HG02798 (cell line): ENCODE results near the gene CAMTA1.

Experiments
- ATAC-seq: cut with Tn5 transposase; IDR thresholded peaks from one replicate; pipeline ENCODE4 v1.9.1; 2021; ENCODE audit warnings: mild to moderate bottlenecking; ENCODE audit not compliant: unreplicated experiment, poor library complexity

The CAMTA1 gene

DNA sequence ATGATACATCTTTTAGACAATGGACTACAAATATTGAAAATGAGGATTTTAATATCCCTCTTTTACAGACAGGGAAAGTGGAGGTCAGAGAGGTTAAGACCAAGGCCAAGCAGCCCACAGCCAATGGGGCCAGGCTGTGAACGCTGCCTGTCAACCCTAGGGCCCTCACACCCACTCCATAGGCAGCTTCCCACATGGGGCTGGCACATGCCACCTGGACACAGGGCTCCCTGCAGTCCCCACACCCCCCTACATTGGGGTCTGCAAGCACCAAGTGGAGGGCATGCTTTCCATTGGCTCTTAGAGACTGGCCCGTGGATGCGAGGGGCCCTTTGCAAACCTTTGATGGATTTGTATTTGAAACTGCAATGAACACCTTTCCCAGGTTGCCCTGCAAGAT, 637.3 kb downstream of the CAMTA1 start:
- ATAC-seq = no peak

GRCh38 chr1:7422966-7423365, 637.7 kb downstream of the CAMTA1 start:
- no peak for ATAC-seq

GRCh38 chr1:7424352-7424890, 639.2 kb downstream of the CAMTA1 start:
- no peak for ATAC-seq

GRCh38 chr1:7425229-7425628, 640.0 kb downstream of the CAMTA1 start:
- no peak for ATAC-seq

GRCh38 chr1:7425771-7426170, 640.5 kb downstream of the CAMTA1 start:
- ATAC-seq = no peak

GRCh38 chr1:7426780-7427604, 641.7 kb downstream of the CAMTA1 start:
- no peak for ATAC-seq

- no peak for ATAC-seq
Measured at GRCh38 chr1:7427605-7428300, 642.5 kb downstream of the CAMTA1 start.

DNA sequence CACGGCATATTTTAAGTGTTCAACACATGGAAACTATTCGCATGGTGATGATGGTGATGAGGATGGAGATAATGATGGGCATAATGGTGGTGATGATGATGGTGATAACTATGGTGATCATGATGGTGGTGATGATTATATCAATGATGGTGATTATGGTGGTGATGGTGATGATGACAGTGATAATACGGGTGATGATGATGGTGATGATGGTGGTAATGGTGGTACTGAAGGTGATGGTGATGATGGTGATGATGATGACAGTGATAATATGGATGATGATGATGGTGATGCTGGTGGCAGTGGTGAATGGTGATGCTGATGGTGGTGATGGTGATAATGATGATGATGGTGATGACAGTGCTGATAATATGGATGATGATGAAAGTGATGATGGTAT, 644.0 kb downstream of the CAMTA1 start:
- no peak for ATAC-seq

GRCh38 chr1:7430047-7430608, 644.9 kb downstream of the CAMTA1 start:
- ATAC-seq = no peak

GRCh38 chr1:7430691-7431090, 645.4 kb downstream of the CAMTA1 start:
- no peak for ATAC-seq

- ATAC-seq = no peak
Measured at GRCh38 chr1:7432102-7432899, 647.0 kb downstream of the CAMTA1 start.

DNA sequence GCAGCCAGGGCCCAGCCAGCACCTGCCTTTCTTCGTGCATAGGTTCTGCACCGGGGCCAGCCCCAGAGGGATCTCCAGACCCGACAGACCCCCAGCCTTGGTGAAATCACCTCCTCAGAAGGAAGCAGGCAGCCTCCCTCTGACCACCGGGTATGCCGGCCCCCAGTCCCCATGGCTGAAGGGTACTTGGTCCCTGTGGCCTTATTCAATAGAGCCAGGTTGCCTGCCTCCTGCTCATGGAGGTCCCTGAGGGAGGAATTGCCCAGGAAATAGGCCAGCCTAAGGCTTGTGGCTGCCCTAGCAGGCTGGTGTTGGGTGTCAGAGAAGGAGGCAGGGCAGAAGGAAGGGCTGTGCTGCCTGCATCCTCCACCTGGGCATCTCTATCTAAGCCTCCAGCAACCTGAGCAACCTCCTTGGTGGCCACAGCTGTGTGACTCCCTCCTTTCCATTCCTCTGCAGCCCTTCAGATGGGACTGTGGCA, 647.7 kb downstream of the CAMTA1 start:
- ATAC-seq = no peak

DNA sequence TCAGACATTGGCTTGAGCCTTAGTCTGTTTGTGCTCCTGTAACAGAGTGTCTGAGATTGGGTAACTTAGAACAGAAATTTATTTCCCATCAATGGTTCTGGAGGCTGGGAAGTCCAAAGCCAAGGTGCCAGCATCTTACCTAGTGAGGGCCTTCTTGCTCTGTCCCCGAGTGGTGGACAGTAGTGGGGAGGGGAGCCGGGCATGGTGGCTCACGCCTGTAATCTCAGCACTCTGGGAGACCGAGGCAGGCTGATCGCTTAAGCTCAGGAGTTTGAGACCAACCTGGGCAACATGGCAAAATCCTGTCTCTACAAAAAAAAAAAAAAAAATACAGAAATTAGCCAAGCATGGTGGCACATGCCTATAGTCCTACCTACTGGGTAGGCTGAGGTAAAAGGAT, 649.3 kb downstream of the CAMTA1 start:
- ATAC-seq = no peak

DNA sequence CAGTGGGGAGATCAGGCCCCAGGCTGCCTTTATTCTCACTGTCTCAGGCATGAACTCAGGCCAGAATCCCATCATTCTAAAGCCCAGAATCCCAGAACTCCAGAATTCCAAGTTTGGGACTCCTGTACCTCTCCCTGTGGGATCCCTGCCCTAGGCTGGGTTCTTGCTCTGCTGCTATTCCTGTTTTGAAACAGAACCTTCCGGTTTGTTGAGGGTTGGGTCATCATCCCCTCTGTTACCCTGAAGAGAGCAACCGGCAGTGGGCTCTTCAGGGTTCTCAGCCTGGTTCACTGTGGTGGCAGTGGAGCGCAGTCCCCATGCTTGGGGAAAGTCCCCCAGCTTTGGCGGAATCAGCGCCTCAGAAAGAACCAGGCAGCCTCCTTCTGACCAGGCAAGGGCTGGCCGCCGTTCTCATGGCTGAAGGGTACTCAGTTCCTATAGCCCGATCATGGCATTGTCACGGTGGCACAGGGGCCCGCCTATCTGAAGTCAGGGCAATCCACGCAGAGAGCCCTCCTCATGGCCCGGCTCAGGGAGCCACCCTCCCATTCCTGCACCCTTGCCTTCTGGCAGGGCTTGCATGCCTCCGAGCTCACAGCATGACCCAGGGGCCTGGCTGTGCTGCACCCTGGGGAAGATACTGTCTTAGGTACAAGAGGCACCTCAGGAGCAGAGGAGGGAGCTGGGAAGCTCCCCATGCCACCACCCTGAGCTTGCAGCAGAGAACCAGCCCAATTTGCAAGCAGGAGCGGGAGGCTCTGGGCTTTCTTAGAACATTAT, 650.2 kb downstream of the CAMTA1 start:
- ATAC-seq = no peak

DNA sequence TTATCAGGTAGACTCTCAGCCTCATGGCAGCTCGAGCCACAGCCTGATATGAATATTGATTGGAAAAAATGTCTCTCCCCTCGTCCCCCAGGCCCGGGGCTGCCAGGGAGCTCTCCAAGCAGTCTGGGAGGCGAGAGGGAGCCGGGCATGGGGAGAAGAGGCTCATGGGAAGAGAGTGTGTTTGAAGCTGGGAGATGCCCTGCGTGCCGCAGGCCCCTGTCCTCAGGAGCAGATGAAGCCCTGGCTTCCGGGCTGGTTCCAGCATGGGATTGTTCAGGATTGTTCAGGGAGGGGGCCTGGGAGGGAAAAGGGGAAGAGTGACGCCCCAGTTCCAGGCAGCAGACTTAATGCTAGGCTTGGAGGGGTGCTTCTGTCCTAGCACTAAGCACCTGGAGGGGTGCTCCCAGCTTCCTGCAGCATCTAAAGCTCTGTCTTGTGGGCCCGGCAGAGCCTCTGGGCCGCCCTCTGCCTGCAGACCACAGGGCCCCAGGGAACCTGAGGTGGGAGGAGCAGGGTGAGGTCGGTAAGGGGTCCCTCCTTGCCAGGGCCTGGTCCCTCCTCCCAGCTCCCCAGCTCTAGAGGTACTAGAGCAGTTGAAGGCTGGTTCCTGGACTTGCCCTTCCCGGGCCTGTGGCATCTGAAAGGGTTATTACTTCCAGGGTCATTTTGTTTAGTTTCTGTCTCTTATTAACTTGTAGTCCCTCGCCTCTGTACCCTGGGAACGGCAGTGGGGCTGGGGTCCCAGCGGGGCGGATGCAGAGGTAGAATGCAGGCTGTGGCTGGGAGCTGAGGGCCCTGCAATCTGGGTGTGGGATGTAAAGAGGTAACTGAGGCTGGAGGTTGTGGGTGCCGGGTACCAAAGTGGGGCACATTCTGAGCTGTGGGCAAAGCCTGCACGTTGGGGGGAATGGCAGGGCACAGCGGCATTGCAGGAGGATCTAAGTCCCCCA, 651.1 kb downstream of the CAMTA1 start:
- ATAC-seq = no peak

GRCh38 chr1:7437036-7437435, 651.8 kb downstream of the CAMTA1 start:
- ATAC-seq = no peak

- no peak for ATAC-seq
Measured at GRCh38 chr1:7437608-7438395, 652.5 kb downstream of the CAMTA1 start.

DNA sequence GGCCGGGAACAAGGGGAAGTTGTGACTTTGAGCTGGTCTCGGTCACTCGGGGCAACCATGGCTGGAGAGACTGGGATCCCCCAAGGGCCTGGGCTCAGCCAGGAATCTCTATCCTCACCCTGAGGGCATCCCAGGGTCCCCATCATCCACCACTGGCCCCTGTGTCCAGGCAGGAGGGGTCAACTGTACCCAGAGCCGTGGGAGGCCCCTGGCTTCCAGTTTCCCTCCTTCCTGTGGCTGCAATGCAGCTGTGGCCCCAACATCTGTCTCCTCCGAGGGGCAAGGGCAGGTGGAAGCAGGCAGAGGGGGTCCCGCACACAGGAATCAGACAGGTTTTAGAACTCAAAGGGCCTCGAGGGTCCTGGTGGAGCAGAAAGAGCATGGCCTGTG, 653.1 kb downstream of the CAMTA1 start:
- no peak for ATAC-seq
